AG04450 (cell line): ENCODE data around the gene ASPSCR1. TPM values are rescaled to one million over a fixed set of nuclear protein-coding genes. Genes with fewer than 3 reads are reported as not detected.

Experiments
- CTCF ChIA-PET: fragments of 300-600, 350-600 bp; formaldehyde crosslinking; extraction: SDS; loops from one replicate; lab custom pipeline; 2022; ENCODE audit warnings: antibody characterized with exemption, inconsistent platforms; lab: Charles Lee
- POLR2A ChIA-PET: fragments of 350-600 bp; formaldehyde crosslinking; extraction: SDS; loops from one replicate; lab custom pipeline; 2021; ENCODE audit warnings: antibody characterized with exemption, inconsistent platforms; lab: Yijun Ruan, JAX
- DNase-seq: peaks from one replicate; pipeline ENCODE4 v3.0.0-alpha.2; 2011; ENCODE audit warnings: low read depth, low spot score
- H3K27ac ChIP-seq: one replicate; pipeline ENCODE4 v1.5.1; 2012; ENCODE audit warnings: low read depth, low read length, control low read depth
- H3K27me3 ChIP-seq: one replicate; pipeline ENCODE4 v1.6.0; 2012; ENCODE audit warnings: low read length; ENCODE audit not compliant: control insufficient read depth, insufficient read depth
- H3K4me3 ChIP-seq: 2 replicates; pipeline ENCODE4 v1.5.1; 2011; ENCODE audit warnings: mild to moderate bottlenecking, low read depth, low read length, control low read depth
- H3K9me3 ChIP-seq: 2 replicates; pipeline ENCODE4 v1.5.1; 2012; ENCODE audit warnings: low read length; ENCODE audit not compliant: control insufficient read depth, insufficient read depth
- polyA plus RNA-seq: library from polyadenylated mRNA; depleted of rRNA; stranded (reverse); fragments of >200 nt; gene quantifications from 2 replicates; pipeline ENCODE4 v1.2.3, GENCODE V29; 2011
- TF ChIP-seq, protein P1 (sequence below): IDR thresholded peaks from 2 replicates; pipeline ENCODE4 v1.5.1; 2011; ENCODE audit warnings: low read depth, low read length, control low read depth, inconsistent platforms

Gene ASPSCR1
- polyA plus RNA-seq, 1 experiment = 7.1 TPM

DNA sequence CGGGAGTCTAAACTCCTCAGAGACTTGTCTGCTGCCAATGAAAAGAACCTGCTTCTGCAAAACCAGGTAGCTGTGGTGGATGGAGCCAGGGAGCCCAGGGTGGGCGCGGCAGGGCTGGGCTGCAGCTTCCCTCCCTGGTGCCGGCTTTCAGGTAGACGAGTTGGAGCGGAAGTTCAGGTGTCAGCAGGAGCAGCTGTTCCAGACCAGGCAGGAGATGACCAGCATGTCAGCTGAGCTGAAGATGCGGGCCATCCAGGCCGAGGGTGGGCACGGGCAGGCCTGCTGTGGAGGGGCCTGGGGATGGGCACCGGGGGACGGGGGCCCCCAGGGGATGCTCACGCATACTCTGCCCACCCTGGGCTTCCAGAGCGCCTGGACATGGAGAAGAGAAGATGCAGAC lies 50.8 kb downstream of the ASPSCR1 start:
- CTCF ChIA-PET = interaction anchor here (0.6 kb wide), 1 partner anchor 126 kb away, joined by 3 read pairs; no protein-coding TSS in a partner anchor
- Histone ChIP-seq H3K9me3 (no peaks in the 10 kb centered on the region; the same call in 1 of the 2 replicates), H3K27me3 (no peaks in the 10 kb centered on the region), H3K4me3 (no peak overlapping the region), H3K27ac (no peak overlapping the region)
- TF ChIP-seq, protein P1, sequence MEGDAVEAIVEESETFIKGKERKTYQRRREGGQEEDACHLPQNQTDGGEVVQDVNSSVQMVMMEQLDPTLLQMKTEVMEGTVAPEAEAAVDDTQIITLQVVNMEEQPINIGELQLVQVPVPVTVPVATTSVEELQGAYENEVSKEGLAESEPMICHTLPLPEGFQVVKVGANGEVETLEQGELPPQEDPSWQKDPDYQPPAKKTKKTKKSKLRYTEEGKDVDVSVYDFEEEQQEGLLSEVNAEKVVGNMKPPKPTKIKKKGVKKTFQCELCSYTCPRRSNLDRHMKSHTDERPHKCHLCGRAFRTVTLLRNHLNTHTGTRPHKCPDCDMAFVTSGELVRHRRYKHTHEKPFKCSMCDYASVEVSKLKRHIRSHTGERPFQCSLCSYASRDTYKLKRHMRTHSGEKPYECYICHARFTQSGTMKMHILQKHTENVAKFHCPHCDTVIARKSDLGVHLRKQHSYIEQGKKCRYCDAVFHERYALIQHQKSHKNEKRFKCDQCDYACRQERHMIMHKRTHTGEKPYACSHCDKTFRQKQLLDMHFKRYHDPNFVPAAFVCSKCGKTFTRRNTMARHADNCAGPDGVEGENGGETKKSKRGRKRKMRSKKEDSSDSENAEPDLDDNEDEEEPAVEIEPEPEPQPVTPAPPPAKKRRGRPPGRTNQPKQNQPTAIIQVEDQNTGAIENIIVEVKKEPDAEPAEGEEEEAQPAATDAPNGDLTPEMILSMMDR = no peak
- DNase-seq = no peak
- POLR2A ChIA-PET = no interaction called here

DNA sequence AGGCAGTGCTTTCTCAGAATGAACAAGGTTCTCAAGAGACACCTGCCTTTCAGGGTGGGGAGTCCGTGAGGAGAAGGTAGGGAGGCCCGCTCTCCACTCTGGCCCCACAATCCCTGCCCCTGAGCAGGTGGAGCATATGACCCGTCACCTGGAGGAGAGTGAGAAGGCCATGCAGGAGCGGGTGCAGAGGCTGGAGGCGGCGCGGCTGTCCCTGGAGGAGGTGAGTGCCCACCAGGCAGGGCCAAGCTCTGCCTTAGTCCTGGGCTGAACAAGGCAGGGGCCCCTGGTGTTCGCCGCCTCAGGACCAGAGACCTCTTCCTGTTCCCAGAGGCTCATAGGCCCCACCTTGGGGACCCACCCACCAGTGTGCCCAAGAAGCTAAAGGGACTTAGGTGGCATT lies 51.5 kb downstream of the ASPSCR1 start:
- Histone ChIP-seq H3K4me3 (no peak overlapping the region), H3K9me3 (no peaks in the 10 kb centered on the region; the same call in 1 of the 2 replicates), H3K27me3 (no peaks in the 10 kb centered on the region), H3K27ac (no peak overlapping the region)
- CTCF ChIA-PET = interaction anchor here (0.6 to 1.1 kb wide), 2 partner anchors 9 to 309 kb away, joined by 3 read pairs; partner anchors contain the start of gene DCXR
- no peak for DNase-seq
- TF ChIP-seq, protein P1 = no peak
- POLR2A ChIA-PET = no interaction called here

GRCh38 chr17:82029391-82029790 lies 52.0 kb downstream of the ASPSCR1 start:
- H3K27me3 ChIP-seq = no peaks in the 10 kb centered on the region
- CTCF ChIA-PET = interaction anchor here (0.6 to 1.7 kb wide), 4 partner anchors 8 to 308 kb away, joined by 3 to 7 read pairs (median 3); partner anchors contain the start of gene DCXR
- POLR2A ChIA-PET = no interaction called here
- TF ChIP-seq, protein P1 = no peak
- H3K4me3 ChIP-seq = no peak overlapping the region
- no peaks in the 10 kb centered on the region; the same call in 1 of the 2 replicates for H3K9me3 ChIP-seq
- H3K27ac ChIP-seq = no peak overlapping the region
- no peak for DNase-seq

DNA sequence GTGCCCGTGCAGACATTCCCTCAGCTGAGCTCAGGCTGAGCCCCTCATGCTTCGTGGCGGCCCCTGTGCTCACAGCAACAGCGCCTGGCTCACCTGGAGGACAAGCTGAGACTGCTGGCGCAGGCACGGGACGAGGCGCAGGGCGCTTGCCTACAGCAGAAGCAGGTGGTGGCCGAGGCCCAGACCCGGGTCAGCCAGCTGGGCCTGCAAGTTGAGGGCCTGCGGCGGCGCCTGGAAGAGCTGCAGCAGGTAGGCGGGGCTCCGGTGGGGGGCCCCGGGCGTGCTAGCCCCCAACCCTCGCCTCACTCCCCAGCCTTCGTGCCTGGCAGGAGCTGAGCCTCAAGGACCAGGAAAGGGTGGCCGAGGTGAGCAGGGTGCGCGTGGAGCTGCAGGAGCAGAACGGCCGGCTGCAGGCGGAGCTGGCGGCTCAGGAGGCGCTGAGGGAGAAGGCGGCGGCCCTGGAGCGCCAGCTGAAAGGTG lies 52.6 kb downstream of the ASPSCR1 start:
- H3K9me3 ChIP-seq = no peaks in the 10 kb centered on the region; the same call in 1 of the 2 replicates
- CTCF ChIA-PET = interaction anchor here (0.5 to 1.9 kb wide), 14 partner anchors 9 to 207 kb away, joined by 3 to 21 read pairs (median 4); no protein-coding TSS in a partner anchor
- no peak for DNase-seq
- H3K4me3 ChIP-seq = no peak overlapping the region
- TF ChIP-seq, protein P1 = no peak
- no peaks in the 10 kb centered on the region for H3K27me3 ChIP-seq
- POLR2A ChIA-PET = interaction anchor here (0.7 kb wide), 1 partner anchor 68 kb away, joined by 3 read pairs; the partner anchor contains the start of gene FASN
- H3K27ac ChIP-seq = no peak overlapping the region
